NCI-H187 treated with DMSO at 0.1 percent for 48 hours (cell line): ENCODE measurements around the gene RANBP17.
"Not testable (repeated sequence)": the region's sequence is repeated elsewhere in the genome, so short reads cannot be mapped to it uniquely, and the experiment has no call there.

Experiments
- DNase-seq: peaks from one replicate; lab custom pipeline; 2025; lab: John Stamatoyannopoulos, UW

The RANBP17 gene

DNA sequence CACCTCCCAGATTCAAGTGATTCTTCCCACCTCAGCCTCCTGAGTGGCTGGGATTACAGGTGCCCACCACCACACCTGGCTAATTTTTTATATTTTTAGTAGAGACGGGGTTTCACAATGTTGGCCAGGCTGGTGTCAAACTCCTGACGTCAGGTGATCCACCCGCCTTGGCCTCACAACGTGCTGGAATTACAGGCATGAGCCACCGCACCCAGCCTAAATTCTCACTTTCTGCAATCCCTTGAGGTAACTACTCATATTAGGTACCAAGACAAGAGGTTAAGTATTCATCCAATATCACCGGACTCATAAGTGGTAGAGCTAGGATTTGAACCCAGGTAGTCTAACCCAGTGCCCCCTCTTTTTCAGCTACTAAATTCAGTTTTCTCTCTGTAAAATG, 436.1 kb downstream of the RANBP17 start:
- not testable (repeated sequence) for DNase-seq

DNA sequence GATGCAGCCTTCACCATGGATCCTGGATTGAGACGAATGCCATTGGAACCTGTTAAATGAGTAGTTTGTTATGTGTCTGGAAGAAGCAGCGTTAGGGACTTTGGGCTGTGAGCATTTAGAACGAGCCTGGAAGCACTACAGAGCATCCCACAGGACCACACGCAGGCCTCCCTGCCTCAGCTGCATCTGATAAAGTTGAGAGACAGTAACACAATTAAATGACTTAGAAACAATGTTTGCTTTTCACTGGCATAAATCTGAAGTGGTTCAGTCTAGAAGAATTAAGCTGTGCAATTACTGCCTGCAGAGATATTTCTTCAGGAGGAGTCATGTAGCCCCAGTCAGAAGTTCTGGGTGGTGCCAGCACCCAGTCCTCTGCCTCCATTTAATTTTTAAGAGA, 437.4 kb downstream of the RANBP17 start:
- no peak for DNase-seq

DNA sequence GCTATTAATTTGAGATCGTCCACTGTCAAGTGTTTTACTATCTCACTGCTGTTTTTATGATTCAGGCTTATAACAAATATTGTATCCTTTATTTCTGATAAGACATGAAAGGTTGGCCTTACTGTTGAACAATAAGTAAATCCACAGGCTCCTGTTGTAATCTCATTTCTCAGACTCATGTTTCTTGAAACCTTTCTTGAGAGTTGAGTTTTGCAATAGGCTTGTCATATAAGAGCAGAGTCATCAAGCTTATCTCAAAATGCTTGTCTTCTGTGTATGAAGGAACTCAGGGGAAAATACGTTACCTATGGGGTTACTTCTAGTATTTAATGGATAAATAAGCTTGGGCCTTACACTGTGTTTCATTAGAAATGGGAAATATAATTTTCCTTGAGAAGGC, 438.0 kb downstream of the RANBP17 start:
- no peak for DNase-seq

DNA sequence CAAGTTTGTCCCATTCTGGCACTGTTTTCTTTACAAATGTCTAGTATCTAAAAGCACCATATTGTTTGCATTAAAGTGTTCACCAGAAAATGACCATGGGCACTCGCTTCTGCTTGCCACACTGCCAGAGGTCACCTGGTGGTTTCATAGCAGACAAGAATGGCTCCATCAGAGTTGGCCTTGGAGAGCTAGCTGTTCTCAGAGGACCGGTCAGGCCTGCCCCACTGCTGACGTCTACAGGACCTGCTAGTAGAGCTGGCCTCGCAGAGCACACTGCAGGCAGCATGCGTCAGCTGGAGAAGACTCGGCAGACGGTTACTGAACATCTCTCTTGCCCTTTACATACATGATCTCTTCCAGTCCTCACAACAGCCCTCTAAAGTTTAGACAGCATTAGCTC, 438.5 kb downstream of the RANBP17 start:
- DNase-seq, result no peak

DNA sequence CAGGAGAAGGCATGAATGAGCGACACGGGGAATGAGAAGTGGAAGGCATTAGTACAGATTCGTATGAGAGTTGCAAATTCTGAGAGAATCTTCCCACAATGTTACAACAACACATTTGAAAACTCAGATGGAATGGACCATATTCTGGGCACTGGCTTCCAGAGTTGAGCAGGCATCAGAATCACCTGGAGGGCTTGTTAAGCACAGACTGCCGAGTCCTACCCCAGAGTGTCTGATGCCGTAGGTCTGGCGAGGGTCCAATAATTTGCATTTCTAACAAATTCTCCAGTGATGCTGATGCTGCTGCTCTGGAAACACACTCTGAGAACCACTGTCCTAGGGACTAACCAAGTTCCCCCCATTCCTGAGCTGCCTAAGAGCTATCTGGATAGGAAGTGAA, 444.3 kb downstream of the RANBP17 start:
- no peak for DNase-seq

DNA sequence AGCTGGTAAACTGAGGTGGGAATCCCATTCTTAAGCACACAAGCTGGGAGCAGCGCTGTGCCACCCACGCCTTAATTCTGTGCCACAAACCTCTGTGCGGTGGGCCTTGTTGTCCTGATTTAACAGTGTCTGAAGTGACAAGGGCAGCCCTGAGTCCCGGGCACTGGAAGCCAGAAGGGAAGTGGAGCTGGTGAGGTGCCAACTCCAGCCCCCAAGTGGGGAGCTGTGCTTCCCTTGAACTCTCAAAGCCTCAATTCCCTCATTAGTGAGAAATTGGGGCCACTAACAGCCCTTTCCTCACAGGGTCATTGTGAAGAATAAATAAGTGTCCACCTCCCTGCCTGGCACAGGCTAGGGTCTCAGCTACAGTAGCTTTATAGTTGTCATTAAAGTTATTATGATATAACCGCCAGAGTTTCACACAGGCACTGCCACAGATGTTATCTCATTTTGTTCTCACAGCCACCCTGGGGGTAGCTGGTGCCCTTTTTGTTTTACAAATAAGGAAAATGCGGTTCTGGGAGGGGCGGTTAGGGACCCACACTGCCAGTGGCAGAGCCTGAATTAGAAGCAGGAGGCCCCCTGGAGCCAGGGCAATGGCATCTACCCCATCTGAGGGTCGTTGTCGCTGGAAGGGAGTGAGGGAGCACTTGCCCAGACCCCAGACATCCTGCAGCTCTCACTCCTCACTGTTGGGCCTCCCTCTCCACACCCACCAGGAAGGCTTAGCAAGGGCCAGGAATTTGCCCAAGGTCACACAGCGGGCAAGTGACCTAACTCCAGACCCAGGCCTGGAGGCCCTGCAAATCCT, 445.2 kb downstream of the RANBP17 start:
- no peak for DNase-seq

DNA sequence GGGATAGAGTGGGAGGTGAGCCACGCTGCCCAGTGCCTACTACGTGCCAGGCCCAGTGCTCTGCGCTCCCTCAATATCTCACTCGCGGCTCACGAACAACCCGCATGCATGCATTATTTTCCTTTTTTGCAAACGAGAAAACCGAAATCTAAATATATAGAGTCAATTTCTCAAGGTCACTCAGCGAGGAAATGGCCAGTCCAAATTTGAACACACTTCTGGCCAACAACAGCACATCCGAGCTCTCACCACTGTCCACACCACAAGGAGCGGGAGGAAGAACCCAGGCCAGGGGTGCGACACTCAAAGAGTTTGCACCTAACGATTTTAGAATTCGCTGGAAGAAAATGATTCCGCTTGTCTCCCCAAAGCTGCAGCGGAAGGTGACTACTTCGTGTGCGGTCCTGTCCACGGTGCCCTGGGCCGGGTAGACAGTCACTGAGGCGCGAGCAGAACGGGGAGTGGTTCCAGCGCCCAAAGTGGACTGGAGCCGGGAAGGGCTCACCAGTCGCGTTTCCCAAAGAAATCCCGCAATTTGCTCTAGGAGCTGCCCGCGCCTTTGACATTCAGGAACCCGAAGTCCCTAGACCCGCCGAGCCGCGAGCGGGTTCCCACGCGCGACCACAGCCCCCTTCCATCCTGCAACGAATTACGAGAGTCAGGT, 446.1 kb downstream of the RANBP17 start:
- no peak for DNase-seq

DNA sequence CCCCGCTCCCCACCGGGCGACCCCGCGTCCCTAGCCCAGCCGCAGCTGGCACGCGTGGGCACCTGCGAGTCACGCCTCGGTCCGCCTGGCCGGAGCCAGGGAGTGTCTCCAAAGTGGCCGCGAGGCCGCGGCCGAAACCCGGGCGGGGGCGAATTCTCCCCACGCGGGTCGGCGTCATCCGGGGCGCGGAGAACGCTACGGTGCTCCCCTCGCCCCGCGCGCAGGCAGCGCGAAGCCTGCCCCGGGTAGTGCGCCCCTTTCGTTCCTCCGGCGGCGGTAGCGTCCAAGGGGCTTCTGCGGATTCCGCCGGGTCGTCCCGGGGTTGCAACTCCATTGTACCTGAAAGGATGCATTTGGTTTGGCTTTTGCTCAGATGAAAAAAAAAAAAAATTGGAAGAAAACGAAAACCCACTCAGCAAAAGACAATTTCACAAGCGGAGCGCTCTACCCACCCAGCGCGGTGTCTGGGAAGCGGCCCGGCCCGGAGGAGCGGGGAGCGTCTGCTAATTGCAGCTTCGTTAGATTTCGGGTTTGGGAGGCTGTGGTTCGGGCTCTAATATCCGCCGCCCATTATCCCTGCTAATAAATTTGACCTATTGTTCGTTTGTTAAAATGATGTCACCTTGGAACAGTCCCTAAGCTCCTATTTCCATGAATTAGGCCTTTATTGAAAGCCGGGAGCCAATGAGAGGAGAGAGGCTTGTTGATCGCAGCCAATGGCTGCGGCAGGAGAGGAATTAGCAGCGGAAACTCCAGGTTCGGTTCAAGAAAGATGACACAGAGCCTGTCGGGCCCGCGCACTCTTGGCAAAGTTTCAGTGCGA, 446.8 kb downstream of the RANBP17 start, which contains the start of gene TLX3:
TLX3 (plus strand) TSS at position 796 of the 823 bp plus-strand sequence. CDS start 118 bp downstream, outside the sequence.
- DNase-seq, result no peak

DNA sequence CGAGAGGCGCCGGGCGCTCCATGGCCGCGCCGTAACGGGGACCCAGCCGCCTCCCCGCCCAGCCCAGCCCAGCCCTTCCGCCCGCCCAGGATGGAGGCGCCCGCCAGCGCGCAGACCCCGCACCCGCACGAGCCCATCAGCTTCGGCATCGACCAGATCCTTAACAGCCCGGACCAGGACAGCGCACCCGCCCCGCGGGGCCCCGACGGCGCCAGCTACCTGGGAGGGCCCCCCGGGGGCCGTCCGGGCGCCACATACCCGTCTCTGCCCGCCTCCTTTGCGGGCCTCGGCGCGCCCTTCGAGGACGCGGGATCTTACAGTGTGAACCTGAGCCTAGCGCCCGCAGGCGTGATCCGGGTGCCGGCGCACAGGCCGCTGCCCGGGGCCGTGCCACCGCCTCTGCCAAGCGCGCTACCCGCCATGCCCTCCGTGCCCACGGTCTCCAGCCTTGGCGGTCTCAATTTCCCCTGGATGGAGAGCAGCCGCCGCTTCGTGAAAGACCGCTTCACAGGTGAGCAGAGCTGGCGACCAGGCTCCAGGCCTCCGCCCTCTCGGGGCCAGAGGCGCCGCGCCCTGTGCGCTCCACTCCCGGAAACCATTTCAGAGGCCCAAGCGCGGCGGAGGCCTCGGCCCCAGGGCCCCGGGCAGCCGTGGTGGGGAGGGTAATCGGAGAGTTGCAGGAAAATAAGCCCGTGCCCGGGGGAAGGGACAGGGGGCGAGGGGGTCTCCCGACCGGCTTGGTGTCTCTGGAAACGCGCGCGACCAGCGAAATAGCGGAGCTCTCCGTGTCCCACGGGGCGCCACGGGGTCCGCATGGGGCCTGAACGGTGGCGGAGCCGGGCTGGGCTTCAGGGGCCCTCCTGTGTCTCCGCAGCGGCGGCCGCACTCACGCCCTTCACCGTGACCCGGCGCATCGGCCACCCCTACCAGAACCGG, 447.7 kb downstream of the RANBP17 start:
- DNase-seq, result no peak

DNA sequence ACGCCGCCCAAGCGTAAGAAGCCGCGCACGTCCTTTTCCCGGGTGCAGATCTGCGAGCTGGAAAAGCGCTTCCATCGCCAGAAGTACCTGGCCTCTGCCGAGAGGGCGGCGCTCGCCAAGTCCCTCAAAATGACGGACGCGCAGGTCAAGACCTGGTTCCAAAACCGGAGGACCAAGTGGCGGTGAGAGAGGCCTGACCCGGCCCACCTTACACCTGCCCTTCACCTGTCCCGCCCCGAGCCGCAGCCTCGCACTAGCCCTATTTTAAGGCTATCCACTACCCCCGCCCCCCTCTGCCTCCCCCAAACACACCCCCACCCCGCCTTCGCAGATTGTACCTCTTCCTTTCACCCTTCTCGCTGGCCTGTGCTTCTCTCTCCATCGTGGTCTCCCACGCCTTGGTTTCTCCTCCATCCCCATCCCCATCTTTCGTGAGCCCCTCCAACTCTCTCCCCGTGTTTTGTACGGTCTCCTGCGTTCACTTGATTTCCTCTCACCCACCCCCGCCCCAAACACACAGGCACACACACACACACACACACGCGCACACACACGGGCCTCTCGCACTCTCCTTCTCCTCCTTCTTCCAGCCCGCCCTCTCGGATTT, 448.5 kb downstream of the RANBP17 start:
- DNase-seq, result no peak

DNA sequence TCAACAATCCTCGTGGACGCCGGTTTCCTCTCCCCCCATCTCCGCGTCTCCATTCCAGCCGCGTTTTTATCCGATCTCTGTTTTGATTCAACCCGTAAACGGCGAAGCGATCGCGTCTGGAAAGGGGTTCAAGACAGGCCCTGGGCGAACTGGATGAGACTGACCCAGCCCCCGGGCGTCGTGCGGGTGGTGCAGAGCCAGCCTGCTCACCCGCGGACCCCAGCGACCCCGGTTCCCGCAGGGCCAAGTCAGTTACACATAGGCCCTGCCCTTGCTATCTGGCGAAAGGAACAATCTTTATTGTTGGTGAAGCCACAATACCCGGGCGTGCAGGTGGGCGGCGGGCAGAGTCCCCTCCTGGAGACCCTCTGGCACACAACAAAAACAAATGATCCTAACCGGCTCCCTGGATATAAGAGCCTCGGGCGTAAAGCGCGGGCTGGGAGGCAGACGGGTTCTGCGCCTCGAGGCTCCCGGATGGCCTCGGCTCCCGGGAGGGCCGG, 449.1 kb downstream of the RANBP17 start:
- no peak for DNase-seq

DNA sequence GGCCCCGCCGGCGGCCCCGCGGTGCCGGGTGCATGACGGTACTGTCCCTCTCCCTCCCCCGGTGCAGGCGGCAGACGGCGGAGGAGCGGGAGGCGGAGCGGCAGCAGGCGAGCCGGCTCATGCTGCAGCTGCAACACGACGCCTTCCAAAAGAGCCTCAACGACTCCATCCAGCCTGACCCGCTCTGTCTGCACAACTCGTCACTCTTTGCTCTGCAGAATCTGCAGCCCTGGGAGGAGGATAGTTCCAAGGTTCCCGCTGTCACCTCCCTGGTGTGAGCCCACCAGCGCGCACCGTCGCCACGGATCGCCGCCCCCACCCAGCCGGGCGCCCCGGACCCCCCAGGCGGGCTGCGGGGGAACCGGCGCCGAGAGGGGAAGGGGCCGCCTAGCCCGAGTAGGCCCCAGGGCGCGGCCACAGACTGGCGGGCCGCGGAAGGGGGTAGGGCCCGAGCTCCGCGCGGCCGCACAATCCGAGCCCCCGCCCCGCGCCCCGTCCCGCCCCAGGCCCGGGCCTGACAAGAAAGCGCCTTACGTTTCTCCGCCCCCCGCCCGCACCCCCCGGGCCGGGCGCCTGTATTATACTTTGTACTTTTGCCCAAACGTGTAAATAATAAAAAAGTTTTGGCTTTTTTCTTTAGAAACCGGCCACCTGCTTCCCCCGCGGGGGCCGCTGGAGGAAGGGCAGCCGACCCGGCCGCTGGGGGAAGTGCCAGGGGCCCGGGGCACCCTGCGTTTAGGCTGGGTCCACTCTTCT, 449.7 kb downstream of the RANBP17 start:
- no peak for DNase-seq

DNA sequence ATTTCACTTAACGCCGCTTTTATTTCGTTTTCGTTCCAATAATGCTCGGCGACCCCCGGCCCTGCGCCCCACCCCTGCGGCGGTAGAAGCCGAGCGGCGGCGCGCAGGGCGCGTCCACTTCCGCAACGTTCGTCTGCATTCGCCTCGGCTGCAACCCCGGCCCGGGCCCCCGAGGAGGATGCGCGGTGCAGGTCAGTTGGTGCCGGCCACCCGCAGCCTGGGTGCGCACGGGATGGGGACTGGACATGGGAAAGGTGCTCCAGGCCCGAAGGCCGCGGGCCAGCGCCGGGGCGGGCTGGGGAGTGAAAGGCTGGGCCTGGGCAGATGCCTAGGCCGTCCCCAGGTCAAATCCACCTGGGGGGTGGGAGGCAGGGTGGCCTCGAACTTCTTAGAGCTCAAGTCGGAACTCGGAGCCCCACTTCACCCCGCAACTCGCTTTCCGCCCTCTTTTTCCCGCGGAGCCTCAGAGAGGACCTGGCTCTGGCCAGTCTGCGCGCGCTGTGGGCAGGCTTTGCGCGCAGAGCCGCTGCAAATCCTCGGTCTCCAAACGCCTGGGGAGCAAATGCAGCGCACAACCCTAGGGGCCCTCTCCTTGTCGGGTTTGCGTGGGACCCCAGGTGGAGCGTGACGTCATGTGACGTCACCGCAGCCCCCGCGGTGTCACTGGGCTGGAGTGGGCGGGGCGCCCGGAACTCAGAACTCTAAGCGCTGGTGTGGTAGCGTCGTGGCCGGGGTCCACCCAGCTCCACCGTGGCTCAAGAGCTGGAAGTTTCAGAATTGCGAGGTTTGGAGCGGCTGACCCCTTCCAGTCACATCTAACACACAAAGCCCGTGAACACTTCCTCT, 450.5 kb downstream of the RANBP17 start:
- no peak for DNase-seq

DNA sequence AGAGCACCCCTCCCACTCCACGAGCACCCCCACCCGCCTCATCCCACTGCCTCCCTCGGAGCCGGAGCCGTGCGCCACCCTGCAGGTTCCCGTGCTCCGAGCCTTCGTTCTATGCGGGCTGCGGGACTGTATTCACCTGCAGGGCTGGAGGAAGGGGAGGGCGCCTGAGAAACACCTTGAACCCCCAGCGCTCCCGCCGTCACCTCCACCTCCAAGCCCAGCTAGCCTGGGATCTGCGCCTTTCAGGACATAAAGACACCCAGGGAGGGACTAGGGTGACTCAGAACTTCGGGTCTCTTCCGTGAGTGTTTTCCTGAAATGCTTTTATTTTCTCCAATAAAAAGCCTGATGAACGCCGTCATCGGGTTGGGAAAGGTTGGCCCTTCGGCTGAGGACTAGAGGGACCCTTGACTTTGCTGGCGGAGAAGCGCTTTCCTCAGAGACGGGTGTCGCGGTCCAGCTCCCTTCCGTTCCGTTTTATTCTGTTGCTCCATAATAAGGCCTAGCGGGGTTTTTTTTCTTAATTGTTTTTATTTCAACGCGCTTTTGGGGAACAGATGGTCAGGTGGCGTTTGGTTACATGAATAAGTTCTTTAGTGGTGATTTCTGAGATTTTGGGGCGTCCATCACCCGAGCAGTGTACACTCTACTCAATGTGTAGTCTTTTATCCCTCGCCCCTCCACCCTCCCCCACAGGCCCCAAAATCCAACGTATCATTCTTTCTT, 451.8 kb downstream of the RANBP17 start:
- DNase-seq, result no peak

DNA sequence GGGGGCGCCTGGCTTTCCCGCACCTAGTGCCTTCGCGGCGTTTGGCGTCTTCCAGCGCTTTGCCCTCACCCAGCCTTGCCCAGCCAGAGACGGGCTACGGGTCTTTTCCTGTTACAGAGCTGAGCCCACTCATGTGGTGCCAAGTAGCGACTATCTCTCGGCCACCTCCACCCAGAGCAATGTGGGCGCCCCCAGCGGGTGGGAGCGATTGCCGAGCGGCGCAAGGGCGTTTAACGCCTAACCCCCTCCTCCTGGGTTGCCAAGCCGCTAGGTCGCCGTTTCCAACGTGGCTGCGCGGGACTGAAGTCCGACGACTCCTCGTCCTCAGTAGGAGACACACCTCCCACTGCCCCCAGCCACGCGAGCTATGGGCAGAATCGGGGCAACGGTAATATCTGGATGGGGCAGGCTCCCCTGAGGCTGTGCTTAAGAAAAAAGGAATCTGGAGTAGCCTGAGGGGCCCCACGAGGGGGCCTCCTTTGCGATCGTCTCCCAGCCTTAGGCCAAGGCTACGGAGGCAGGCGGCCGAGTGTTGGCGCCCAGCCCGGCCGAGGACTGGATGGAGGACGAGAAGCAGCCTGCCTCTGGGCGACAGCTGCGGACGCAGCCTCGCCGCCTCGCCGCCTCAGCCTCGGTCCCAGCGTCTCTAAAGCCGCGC, 453.0 kb downstream of the RANBP17 start:
- DNase-seq, result no peak

DNA sequence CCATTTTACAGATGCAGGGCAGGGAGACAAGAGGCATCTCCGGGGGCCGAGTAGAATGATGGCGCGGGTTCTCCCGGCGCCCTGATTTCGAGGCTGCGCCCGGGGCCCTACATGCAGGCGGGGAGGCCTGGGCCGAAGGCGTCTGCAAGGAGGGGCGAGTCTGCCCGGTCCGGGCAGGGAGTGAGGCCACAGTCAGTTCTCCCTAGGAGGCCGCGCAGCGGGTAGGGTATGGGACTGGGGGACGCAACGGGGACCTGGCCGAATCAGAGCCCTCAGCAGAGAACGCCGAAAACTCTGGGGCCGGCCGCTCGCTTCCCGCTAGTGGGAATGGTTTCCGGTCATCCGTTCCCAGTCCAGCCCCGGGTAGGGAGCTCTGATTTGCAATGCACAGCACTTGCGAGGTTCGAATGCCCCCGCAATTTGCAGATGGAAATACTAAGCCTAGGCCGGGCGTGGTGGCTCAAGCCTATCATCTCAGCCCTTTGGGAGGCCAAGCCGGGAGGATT, 453.6 kb downstream of the RANBP17 start:
- DNase-seq, result no peak

DNA sequence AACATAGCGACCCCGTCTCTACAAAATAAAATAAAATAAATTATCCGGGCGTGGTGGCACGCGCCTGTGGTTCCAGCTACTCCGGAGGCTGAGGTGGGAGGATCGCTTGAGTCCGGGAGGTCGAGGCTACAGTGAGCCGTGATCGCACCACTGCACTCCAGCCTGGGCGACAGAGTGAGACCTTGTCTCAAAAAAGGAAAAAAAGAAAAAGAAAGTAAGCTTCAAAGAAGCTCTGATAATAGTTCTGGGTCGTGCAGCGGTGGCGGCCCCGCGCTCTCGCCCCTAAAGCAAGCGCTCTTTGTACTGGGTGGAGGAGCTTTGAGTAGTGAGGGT, 454.1 kb downstream of the RANBP17 start:
- DNase-seq, result no peak
